Cerebellar cortex (tissue), 1 donor: ENCODE data around the gene GALNT7.

Experiments
- DNase-seq: peaks from one replicate; pipeline ENCODE4 v3.0.0-alpha.2; 2015; ENCODE audit warnings: low spot score

Gene GALNT7

GRCh38 chr4:173307778-173308177, 139.2 kb downstream of the GALNT7 start:
- DNase-seq = no peak

- no peak for DNase-seq
Observed at GRCh38 chr4:173311368-173311767, 142.8 kb downstream of the GALNT7 start.

DNA sequence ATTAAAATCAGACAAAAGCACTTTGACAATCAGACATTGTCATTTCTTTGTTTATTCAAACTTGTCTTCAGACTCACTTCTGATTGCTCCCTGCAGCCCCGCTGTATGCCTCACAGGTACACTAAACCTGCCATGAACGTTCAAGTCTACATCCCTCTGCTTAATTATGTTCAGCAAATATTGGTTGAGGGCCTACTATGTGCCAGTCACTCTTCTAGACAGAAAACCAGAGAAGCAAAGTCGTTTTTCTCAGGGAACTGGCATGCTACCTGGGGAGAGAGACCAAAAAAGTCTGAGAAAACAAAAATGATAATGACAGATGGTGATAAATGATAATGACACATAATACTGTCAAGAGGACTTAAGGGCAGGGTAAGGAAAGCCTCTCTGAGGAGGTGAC, 146.1 kb downstream of the GALNT7 start:
- no peak for DNase-seq

- DNase-seq = no peak
Observed at GRCh38 chr4:173316060-173316459, 147.4 kb downstream of the GALNT7 start.

DNA sequence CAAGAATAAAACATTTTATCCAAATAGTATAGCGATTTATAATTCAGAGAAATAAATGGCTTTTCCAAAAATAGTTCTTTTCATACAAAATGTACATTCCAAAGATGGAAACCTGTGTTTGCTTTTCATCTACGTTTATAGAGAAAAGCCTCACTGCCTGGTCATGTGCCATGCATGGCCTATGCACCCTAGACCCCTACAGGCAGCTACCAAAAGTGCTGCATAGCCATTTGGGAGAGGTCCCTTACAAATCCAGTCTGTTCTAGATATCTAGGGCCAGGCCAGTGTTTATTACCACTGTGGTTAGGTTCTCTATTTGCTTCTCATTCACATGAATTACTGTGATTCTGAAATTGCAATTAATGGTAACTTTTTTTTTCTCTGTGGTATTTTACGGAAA, 148.4 kb downstream of the GALNT7 start:
- DNase-seq = no peak

GRCh38 chr4:173318240-173318639, 149.6 kb downstream of the GALNT7 start:
- DNase-seq = no peak

DNA sequence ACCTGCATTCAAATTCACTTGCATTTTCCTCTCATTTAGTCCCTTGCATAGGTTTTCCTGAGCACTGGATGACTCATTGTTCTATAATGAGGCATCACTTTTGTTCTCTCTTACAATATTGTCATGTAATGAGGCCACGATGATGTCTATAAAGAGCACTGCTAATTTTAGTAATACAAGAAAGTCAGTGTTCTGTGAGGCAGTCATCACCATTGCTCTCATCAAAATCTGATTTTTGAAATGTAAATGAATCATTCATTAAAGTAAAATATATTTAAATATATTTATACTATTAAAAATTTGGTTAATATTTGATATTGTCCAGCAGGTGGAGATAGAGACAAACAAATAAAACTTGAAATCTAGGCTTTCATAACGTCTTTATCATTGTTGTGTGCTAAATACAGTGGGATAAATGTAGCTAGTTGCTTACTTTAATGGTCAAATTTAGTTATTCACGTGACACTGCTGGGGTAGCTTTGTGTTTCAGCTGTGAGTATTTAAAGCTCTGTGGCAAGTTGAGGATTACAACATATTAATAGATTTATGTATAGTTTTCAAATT, 150.1 kb downstream of the GALNT7 start:
- DNase-seq = peak; percentile 53

DNA sequence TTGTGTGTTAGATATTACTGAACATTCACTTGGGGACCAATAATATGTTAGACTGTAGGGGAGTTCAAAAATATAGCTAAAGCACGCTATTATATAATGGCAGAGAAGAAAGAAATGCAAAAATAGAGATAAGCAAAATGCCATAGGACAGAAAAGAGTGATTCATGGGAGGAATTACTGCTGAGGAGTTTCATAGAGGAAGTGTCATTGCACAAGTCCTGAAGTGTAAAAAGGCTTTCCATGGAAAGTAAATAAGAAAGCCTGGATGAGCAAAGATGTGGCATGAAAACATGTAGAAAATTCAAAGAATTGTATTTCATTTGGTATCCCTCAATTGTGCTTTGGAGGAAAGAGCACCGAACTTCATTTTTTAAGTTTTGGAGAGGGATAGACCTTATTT, 151.1 kb downstream of the GALNT7 start:
- DNase-seq = no peak

- no peak for DNase-seq
Observed at GRCh38 chr4:173325007-173325736, 156.6 kb downstream of the GALNT7 start.

GRCh38 chr4:173328236-173328901, 159.8 kb downstream of the GALNT7 start:
- no peak for DNase-seq

DNA sequence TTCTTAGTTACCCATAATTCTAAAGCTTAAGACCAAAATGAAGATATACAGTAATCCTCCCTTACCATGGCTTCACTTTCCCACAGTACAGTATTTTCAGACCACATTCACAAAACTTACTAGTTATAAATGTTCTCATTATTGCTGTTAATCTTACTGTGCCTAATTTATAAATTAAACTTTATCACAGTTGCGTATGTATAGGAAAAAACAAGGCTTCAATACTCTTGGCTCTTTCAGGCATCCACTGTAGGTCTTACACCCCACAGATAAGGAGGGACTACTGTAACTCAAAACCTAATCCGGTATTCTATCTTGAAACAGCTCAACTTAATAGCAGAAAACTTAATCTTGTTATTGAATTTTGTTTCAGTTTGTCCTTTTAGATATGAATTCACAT, 162.0 kb downstream of the GALNT7 start:
- DNase-seq = no peak

GRCh38 chr4:173332021-173332487, 163.4 kb downstream of the GALNT7 start:
- no peak for DNase-seq

GRCh38 chr4:173332963-173333657, 164.5 kb downstream of the GALNT7 start:
- DNase-seq = no peak

DNA sequence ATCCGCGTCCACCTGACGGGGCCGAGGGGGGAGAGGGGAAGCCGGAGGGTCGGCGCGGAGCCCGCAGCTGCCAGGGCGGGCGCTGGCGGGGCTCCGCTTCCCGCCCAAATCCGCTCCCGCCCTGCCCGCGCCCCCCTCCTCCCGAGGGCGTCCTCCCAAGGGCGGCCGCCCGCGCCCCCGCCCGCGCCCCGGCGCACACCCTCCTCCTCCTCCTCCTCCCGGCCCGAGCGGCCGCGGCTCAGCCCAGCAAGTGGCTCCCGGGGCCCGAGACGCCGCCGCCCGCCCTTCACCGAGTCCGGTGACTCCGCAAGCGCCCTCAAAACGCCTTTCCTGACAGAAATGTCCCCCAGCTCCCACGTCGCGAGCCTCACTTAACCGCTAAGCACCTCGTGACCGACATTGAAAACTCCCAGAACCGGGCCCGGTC, 165.1 kb downstream of the GALNT7 start:
- no peak for DNase-seq

DNA sequence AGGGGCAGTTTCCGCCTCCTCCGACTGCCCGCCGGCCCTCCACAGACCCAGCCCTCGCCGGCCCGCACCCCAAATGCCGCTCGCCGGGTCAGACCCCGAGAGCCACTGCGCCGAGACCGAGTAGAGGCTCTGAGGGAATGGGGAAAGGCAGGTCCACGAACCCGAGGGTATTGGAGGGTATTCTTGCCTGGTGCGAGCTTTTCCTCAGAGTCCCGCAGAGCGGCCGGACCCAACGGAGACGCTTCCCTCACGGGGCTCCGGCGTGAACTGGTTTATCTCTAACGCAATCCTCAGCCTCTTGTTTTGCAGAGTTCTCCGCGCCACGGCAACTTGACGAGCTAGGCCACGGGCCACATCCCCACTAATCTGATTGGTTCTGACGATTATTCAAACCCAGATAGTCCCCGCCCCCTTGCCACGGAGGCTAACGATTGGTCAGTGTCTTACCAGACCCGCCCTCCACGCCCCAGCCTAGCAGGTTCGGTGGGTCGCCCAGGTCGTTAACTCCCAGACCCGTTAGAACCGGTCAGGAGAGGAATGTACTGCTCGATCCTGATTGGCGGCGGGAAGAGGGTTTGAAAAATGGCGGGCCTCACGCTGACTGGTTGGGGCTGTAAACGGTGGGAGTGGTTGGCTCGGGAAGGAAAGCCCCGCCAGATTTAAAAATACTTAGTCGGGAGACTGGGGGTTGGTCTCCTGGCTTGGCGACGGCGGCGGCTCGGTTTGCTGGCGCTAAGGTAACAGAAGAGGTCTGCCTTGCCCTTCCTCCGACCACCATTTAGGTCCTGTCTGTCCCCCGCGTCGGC, 165.7 kb downstream of the GALNT7 start, which contains the start of gene HMGB2:
HMGB2 (minus strand) TSS at position 274 of the 806 bp plus-strand sequence. CDS start 709 bp downstream, outside the sequence.
- DNase-seq = peak; percentile 100

GRCh38 chr4:173334891-173335752, 166.5 kb downstream of the GALNT7 start:
- peak; percentile 76 for DNase-seq

DNA sequence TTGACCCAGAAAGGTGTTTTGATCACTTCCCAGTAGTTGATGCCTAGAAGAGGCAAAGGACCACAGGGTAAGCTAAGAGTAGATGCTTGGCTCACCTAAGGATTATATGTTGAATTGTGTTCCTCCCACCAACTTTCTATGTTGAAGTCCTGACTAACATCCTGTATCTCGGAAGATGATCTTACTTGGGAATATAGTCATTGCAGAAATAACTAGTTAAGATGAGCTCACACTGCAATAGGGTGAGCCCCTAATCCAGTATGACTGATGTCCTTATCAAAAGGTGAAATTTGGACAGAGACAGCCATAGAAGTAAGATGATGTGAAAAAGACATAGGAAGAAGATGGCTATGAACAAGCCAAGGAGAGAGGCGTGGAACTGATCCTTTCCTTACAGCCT, 168.9 kb downstream of the GALNT7 start:
- DNase-seq = no peak

- DNase-seq = no peak
Observed at GRCh38 chr4:173343832-173344397, 175.3 kb downstream of the GALNT7 start.

- no peak for DNase-seq
Observed at GRCh38 chr4:173345648-173346047, 177.0 kb downstream of the GALNT7 start.

DNA sequence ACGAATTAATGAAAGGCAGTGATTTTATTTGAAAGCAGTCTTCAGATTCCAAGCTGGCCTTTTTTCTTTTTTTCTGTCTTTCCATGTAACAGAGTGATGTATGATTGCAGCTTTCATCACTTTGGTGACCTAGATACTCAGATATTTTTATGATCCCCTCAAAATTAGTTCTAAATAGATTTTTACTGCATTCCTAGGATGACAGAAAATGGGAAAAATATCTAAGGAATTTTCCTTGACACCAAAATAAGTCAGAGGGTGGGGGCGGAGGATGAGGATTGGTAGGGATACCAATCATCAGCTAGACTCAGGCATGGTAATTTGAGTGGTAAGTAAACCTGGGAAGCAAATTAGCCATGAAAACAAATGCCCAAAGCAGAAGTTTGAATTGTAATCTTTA, 177.5 kb downstream of the GALNT7 start:
- DNase-seq = no peak
